PC-9 (cell line): ENCODE results near the gene HAGH. TPM values are rescaled to one million over a fixed set of nuclear protein-coding genes. Genes with fewer than 3 reads are reported as not detected.

Experiments used
- BruUV-seq: library from RNA; stranded (reverse); fragments of 400-500 nt; replicated peaks from 2 replicates; lab custom pipeline; 2021; lab: Mats Ljungman, UMichigan
- CTCF ChIA-PET: fragments of 300-600 bp; sonication (Branson Sonifier 250); formaldehyde crosslinking; loops from one replicate; lab custom pipeline; 2022; ENCODE audit warnings: antibody characterized with exemption; lab: Charles Lee
- POLR2A ChIA-PET: fragments of 300-600 bp; sonication (Branson Sonifier 250); formaldehyde crosslinking; loops from one replicate; lab custom pipeline; 2022; ENCODE audit warnings: antibody characterized with exemption; ENCODE audit not compliant: unreplicated experiment; lab: Charles Lee
- DNase-seq, 2 experiments: peaks; one replicate each; pipeline versions ENCODE4 v3.0.0 to v3.0.0-alpha.2; 2015 to 2022; ENCODE audit warnings: mixed read lengths in 1 of 2
- H2AFZ ChIP-seq: fragments of 200-600 bp; sonication (generic); 2 replicates; pipeline ENCODE4 v1.8.1; 2017; ENCODE audit warnings: antibody characterized with exemption
- H3F3A ChIP-seq: fragments of 200-600 bp; sonication (generic); 2 replicates; pipeline ENCODE4 v1.8.1; 2017; ENCODE audit warnings: antibody characterized with exemption, mild to moderate bottlenecking, low read depth; ENCODE audit not compliant: insufficient read depth
- H3K27ac ChIP-seq: fragments of 200-600 bp; sonication (generic); 2 replicates; pipeline ENCODE4 v1.6.1; 2016; ENCODE audit warnings: mixed run types
- H3K27me3 ChIP-seq: fragments of 200-600 bp; sonication (generic); 2 replicates; pipeline ENCODE4 v1.6.1; 2016; ENCODE audit warnings: low read depth, mixed run types; ENCODE audit not compliant: insufficient read depth
- H3K36me3 ChIP-seq: fragments of 200-600 bp; sonication (generic); 2 replicates; pipeline ENCODE4 v1.6.1; 2016; ENCODE audit warnings: low read depth, mixed run types
- H3K4me1 ChIP-seq: fragments of 200-600 bp; sonication (generic); replicated peaks from 2 replicates; pipeline ENCODE4 v1.6.1; 2016; ENCODE audit warnings: mixed run types; ENCODE audit not compliant: insufficient read depth
- H3K4me2 ChIP-seq: fragments of 200-600 bp; sonication (generic); 2 replicates; pipeline ENCODE4 v1.6.1; 2017; ENCODE audit warnings: mixed run types
- H3K4me3 ChIP-seq: fragments of 200-600 bp; sonication (generic); 2 replicates; pipeline ENCODE4 v1.6.1; 2016; ENCODE audit warnings: mixed run types
- H3K79me2 ChIP-seq: fragments of 200-600 bp; sonication (generic); 2 replicates; pipeline ENCODE4 v1.6.1; 2017; ENCODE audit warnings: low read depth, mixed run types
- H3K9me2 ChIP-seq: fragments of 200-600 bp; sonication (generic); 2 replicates; pipeline ENCODE4 v1.8.1; 2017; ENCODE audit warnings: mild to moderate bottlenecking; ENCODE audit not compliant: insufficient read depth
- H3K9me3 ChIP-seq: fragments of 200-600 bp; sonication (generic); 2 replicates; pipeline ENCODE4 v1.8.1; 2016; ENCODE audit warnings: low read depth; ENCODE audit not compliant: insufficient read depth
- H4K20me1 ChIP-seq: fragments of 200-600 bp; sonication (generic); 2 replicates; pipeline ENCODE4 v1.8.1; 2017; ENCODE audit not compliant: insufficient read depth
- EZH2 ChIP-seq: fragments of 200-600 bp; sonication (generic); IDR thresholded peaks from 2 replicates; pipeline ENCODE4 v1.8.0; 2017; ENCODE audit warnings: antibody characterized with exemption, low read depth
- intact Hi-C: fragments of 100-400 bp; cut with micrococcal nuclease; formaldehyde crosslinking; loops from one replicate; pipeline ENCODE4 v1.10.0; 2022; ENCODE audit not compliant: unreplicated experiment
- total RNA-seq: library from RNA; stranded (reverse); gene quantifications from 2 replicates; pipeline ENCODE4 v1.2.3, GENCODE V29; 2021
- TF ChIP-seq, protein P1 (sequence below): fragments of 200-600 bp; sonication (generic); conservative IDR thresholded peaks from 2 replicates; pipeline ENCODE4 v1.6.1; 2017; ENCODE audit warnings: mixed run types, antibody characterized with exemption, mild to moderate bottlenecking, moderate library complexity

Gene HAGH
- total RNA-seq, 1 experiment from 2014 or later = 51.8 TPM

DNA sequence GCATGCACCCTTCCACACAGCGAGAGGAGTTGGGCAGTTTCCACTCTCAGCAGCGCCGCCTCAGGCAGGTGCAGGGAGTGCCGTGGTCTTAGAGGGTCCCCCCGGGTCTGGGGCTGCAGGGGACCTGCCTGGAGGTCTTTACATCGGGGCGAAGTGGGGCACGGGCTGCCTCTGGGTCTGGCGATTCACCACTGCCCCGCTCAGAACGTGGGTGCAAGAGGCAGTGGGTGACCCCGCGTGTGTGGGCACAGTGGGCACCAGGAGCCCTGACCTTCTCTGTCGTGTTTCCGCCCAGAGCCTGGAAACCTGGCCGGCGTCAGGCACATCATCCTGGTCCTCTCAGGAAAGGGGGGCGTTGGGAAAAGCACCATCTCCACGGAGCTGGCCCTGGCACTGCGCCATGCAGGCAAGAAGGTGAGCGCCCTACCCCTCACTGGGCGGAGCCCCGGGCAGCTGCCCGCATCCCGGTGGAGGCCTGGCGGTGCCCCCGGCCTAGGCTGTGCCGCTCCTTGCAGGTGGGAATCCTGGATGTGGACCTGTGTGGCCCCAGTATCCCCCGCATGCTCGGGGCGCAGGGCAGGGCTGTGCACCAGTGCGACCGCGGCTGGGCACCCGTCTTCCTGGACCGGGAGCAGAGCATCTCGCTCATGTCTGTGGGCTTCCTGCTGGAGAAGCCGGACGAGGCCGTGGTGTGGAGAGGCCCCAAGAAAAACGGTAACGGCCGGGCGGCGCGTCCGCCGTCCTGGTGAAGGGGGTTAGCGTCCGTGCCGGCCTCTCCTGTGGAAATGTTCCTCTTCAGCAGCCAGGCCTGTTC lies 40.2 kb downstream of the HAGH start:
- ChIA-PET POLR2A (no interaction called here), CTCF (no interaction called here)
- Histone ChIP-seq H3K27ac (no peak overlapping the region), H3K9me2 (no peaks in the 10 kb centered on the region), H3K9me3 (no peaks in the 10 kb centered on the region), H3K79me2 (peaks cover 38% of the 10 kb centered on the region), H3K36me3 (no peaks in the 10 kb centered on the region), H3K4me3 (no peak overlapping the region), H3K4me1 (peaks cover 7% of the 10 kb centered on the region), H4K20me1 (peaks cover 20% of the 10 kb centered on the region), H3F3A (peaks cover 6% of the 10 kb centered on the region; the same call in 1 of the 2 replicates), H3K4me2 (no peak overlapping the region), H3K27me3 (no peaks in the 10 kb centered on the region), H2AFZ (no peak overlapping the region)
- TF ChIP-seq, protein P1, sequence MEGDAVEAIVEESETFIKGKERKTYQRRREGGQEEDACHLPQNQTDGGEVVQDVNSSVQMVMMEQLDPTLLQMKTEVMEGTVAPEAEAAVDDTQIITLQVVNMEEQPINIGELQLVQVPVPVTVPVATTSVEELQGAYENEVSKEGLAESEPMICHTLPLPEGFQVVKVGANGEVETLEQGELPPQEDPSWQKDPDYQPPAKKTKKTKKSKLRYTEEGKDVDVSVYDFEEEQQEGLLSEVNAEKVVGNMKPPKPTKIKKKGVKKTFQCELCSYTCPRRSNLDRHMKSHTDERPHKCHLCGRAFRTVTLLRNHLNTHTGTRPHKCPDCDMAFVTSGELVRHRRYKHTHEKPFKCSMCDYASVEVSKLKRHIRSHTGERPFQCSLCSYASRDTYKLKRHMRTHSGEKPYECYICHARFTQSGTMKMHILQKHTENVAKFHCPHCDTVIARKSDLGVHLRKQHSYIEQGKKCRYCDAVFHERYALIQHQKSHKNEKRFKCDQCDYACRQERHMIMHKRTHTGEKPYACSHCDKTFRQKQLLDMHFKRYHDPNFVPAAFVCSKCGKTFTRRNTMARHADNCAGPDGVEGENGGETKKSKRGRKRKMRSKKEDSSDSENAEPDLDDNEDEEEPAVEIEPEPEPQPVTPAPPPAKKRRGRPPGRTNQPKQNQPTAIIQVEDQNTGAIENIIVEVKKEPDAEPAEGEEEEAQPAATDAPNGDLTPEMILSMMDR = no peak
- no peak for TF ChIP-seq EZH2
- DNase-seq = no peak
- BruUV-seq = no TSS peak
- intact Hi-C loops = no loop called here

GRCh38 chr16:1785846-1786170 lies 40.8 kb downstream of the HAGH start:
- Histone ChIP-seq H3K4me1 (peaks cover 13% of the 10 kb centered on the region), H3F3A (peaks cover 12% of the 10 kb centered on the region; the same call in 1 of the 2 replicates), H3K9me3 (no peaks in the 10 kb centered on the region), H3K9me2 (no peaks in the 10 kb centered on the region), H3K4me2 (no peak overlapping the region), H3K27ac (no peak overlapping the region), H3K27me3 (no peaks in the 10 kb centered on the region), H3K36me3 (0 out of 2 replicates have a peak, but pooled peaks cover 3% of the 10 kb centered on the region), H3K79me2 (peaks cover 45% of the 10 kb centered on the region), H3K4me3 (no peak overlapping the region), H2AFZ (no peak overlapping the region), H4K20me1 (peaks cover 25% of the 10 kb centered on the region)
- intact Hi-C loops = no loop called here
- ChIA-PET POLR2A (no interaction called here), CTCF (no interaction called here)
- DNase-seq = no peak
- TF ChIP-seq EZH2 = no peak
- TF ChIP-seq, protein P1 = no peak
- BruUV-seq = no TSS peak

- Histone ChIP-seq H3F3A (peaks cover 18% of the 10 kb centered on the region; the same call in 1 of the 2 replicates), H3K9me2 (no peaks in the 10 kb centered on the region), H4K20me1 (peaks cover 31% of the 10 kb centered on the region), H3K27ac (no peak overlapping the region), H3K4me2 (no peak overlapping the region), H3K27me3 (no peaks in the 10 kb centered on the region), H3K9me3 (no peaks in the 10 kb centered on the region), H2AFZ (no peak overlapping the region), H3K4me1 (peaks cover 15% of the 10 kb centered on the region), H3K79me2 (peaks cover 51% of the 10 kb centered on the region), H3K36me3 (0 out of 2 replicates have a peak, but pooled peaks cover 6% of the 10 kb centered on the region), H3K4me3 (no peak overlapping the region)
- no peak for DNase-seq
- BruUV-seq = no TSS peak
- CTCF ChIA-PET = no interaction called here
- TF ChIP-seq EZH2 = no peak
- TF ChIP-seq, protein P1 = no peak
- POLR2A ChIA-PET = no interaction called here
- intact Hi-C loops = loop anchor here (5.0 kb wide), 2 partner anchors 157 to 367 kb away; partner anchors contain the start of gene MSRB1
Measured at GRCh38 chr16:1784977-1785845, 41.4 kb downstream of the HAGH start.
